Colonic mucosa (tissue), 4 donors: ENCODE results near the gene MRFAP1L1. TPM values are rescaled to one million over a fixed set of nuclear protein-coding genes. Genes with fewer than 3 reads are reported as not detected.

ENCODE experiments used
- DNase-seq: peaks from one replicate; pipeline ENCODE4 v3.0.0-alpha.2; 2020
- H3K27ac ChIP-seq: fragments of 200-600 bp; one replicate; pipeline ENCODE4 v1.8.0; 2021
- H3K27me3 ChIP-seq: fragments of 200-600 bp; one replicate; pipeline ENCODE4 v1.8.0; 2021
- H3K36me3 ChIP-seq: fragments of 200-600 bp; one replicate; pipeline ENCODE4 v1.8.0; 2021
- H3K4me1 ChIP-seq: fragments of 200-600 bp; one replicate; pipeline ENCODE4 v1.8.0; 2021; ENCODE audit warnings: mild to moderate bottlenecking
- H3K4me3 ChIP-seq: fragments of 200-600 bp; one replicate; pipeline ENCODE4 v1.8.0; 2021
- H3K9ac ChIP-seq, 2 donors: one replicate each; pipeline ENCODE4 v1.7.0; 2013; ENCODE audit warnings: control low read depth in 2 of 2, low read depth in 2 of 2, low read length in 2 of 2
- H3K9me3 ChIP-seq: fragments of 200-600 bp; one replicate; pipeline ENCODE4 v1.8.0; 2021
- intact Hi-C: fragments of 100-400 bp; cut with DNase I; formaldehyde crosslinking; loops from one replicate; pipeline ENCODE4 v1.14.1; 2022
- total RNA-seq, 2 donors: library from RNA; stranded (reverse); fragmentation: NEBNext Ultra II Directional in 1 of 2; extraction: Animal tissue kit (Norgen Biotek cat#: 25700) in 1 of 2; gene quantifications; one replicate each; pipeline ENCODE4 v1.2.1, GENCODE V29; 2021
- TF ChIP-seq, protein P1 (sequence below): fragments of 200-600 bp; IDR thresholded peaks from one replicate; pipeline ENCODE4 v1.8.0; 2022; ENCODE audit warnings: antibody characterized with exemption, mild to moderate bottlenecking
- donor health status: healthy.
- donor health status: DM: no; HTN: no; CAD: no.
- donor health status: DM: no; HTN: no; CAD: no.

MRFAP1L1 gene
- total RNA-seq, 2 donors from 2014 or later = 33.6 to 37.4 TPM

DNA sequence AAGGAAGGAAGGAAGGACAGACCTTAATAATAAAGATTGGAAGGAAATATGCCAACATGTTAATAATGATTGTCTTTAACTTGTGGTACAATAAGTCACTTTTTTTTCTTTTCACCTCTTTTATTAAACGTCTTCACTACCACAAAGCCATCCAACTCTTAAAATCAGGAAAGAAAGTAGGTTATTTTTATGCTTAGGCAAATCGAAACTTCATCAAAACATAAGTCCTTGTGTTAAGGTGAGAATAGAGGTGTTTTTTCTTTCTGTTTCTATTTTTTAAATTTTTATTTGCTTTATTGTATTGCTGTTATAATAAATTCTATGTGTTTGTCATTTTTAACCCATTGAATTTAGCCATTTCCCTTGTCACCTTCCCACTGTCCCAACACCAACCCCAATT, 32.8 kb upstream of the MRFAP1L1 start:
- Histone ChIP-seq H3K4me1 (no peaks in the 10 kb centered on the region), H3K4me3 (no peak overlapping the region), H3K27ac (no peak overlapping the region), H3K36me3 (no peaks in the 10 kb centered on the region), H3K27me3 (no peaks in the 10 kb centered on the region), H3K9me3 (no peaks in the 10 kb centered on the region), H3K9ac (no peak overlapping the region)
- intact Hi-C loops = no loop called here
- no peak for DNase-seq
- TF ChIP-seq, protein P1, sequence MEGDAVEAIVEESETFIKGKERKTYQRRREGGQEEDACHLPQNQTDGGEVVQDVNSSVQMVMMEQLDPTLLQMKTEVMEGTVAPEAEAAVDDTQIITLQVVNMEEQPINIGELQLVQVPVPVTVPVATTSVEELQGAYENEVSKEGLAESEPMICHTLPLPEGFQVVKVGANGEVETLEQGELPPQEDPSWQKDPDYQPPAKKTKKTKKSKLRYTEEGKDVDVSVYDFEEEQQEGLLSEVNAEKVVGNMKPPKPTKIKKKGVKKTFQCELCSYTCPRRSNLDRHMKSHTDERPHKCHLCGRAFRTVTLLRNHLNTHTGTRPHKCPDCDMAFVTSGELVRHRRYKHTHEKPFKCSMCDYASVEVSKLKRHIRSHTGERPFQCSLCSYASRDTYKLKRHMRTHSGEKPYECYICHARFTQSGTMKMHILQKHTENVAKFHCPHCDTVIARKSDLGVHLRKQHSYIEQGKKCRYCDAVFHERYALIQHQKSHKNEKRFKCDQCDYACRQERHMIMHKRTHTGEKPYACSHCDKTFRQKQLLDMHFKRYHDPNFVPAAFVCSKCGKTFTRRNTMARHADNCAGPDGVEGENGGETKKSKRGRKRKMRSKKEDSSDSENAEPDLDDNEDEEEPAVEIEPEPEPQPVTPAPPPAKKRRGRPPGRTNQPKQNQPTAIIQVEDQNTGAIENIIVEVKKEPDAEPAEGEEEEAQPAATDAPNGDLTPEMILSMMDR = no peak

DNA sequence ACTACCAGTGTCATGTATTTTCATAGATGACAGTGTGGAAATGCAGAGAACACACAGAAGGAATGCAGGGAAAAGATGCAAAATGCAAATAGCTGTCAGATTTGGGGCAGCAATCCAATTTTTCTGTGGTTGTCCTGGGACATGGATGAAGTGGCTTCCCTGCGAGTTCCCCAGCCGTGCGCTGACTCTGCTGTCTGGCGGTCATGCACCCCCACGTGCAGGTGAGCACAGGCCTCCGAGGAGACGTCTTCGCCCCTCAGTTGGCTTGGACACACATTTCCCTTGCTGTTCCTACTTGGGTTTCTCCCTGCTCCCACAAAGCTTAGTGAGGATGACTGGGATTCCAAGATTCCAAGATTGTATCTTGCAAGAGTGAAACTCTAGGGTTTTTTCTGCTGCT, 30.7 kb upstream of the MRFAP1L1 start:
- Histone ChIP-seq H3K9me3 (no peaks in the 10 kb centered on the region), H3K4me3 (no peak overlapping the region), H3K27me3 (no peaks in the 10 kb centered on the region), H3K36me3 (no peaks in the 10 kb centered on the region), H3K9ac (no peak overlapping the region), H3K27ac (no peak overlapping the region), H3K4me1 (no peaks in the 10 kb centered on the region)
- intact Hi-C loops = no loop called here
- TF ChIP-seq, protein P1 = no peak
- no peak for DNase-seq

DNA sequence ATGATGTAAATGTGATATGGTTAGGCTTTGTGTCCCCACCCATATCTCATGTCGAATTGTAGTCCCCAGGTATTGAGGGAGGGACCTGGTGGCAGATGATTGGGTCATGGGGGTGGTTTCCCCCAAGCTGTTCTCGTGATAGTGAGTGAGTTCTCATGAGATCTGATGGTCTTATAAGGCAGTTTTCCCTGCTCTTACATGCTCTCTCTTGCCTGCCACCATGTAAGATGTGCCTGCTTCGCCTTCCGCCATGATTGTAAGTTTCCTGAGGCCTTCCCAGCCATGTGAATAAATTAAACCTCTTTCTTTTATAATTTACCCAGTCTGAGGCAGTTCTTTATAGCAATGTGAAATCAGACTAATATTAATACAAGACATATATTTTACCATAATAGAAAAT, 30.3 kb upstream of the MRFAP1L1 start:
- Histone ChIP-seq H3K36me3 (no peaks in the 10 kb centered on the region), H3K27ac (no peak overlapping the region), H3K4me1 (no peaks in the 10 kb centered on the region), H3K9me3 (no peaks in the 10 kb centered on the region), H3K27me3 (no peaks in the 10 kb centered on the region), H3K9ac (no peak overlapping the region), H3K4me3 (no peak overlapping the region)
- DNase-seq = no peak
- TF ChIP-seq, protein P1 = no peak
- intact Hi-C loops = no loop called here

DNA sequence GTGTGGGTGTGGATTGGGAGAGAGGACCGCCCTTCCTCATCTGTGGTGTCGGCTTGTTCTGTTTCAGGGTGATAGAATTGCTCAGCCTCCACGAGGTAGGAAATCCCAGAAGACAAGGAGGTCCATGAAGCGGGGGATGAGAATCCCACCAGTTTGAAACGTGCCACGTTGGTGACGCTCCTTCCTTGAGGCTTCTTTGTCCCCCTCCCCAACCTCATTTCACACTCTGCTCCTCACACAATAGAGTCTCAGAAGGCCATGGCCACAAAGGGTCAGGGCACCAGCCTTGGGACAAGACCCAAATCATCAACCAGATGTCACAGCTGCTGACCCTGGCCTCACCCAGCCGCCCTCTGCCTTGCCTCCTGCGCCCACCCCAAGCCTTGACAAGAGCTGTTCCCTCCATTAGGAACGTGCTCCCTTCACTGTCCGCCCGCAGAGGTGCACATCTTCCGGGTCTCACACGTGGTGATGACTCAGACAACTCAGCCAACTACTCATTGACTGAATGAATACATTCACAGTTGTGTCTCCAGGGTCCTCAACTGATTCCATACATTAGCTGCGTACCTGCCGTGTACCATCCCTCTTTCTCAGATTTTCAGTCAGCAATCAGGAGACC, 24.6 kb upstream of the MRFAP1L1 start:
- no peak for DNase-seq
- H3K27me3 ChIP-seq = no peaks in the 10 kb centered on the region
- intact Hi-C loops = no loop called here
- no peak overlapping the region for H3K27ac ChIP-seq
- no peaks in the 10 kb centered on the region for H3K9me3 ChIP-seq
- H3K4me1 ChIP-seq = no peaks in the 10 kb centered on the region
- no peak overlapping the region for H3K4me3 ChIP-seq
- no peaks in the 10 kb centered on the region for H3K36me3 ChIP-seq
- TF ChIP-seq, protein P1 = no peak
- no peak overlapping the region for H3K9ac ChIP-seq

DNA sequence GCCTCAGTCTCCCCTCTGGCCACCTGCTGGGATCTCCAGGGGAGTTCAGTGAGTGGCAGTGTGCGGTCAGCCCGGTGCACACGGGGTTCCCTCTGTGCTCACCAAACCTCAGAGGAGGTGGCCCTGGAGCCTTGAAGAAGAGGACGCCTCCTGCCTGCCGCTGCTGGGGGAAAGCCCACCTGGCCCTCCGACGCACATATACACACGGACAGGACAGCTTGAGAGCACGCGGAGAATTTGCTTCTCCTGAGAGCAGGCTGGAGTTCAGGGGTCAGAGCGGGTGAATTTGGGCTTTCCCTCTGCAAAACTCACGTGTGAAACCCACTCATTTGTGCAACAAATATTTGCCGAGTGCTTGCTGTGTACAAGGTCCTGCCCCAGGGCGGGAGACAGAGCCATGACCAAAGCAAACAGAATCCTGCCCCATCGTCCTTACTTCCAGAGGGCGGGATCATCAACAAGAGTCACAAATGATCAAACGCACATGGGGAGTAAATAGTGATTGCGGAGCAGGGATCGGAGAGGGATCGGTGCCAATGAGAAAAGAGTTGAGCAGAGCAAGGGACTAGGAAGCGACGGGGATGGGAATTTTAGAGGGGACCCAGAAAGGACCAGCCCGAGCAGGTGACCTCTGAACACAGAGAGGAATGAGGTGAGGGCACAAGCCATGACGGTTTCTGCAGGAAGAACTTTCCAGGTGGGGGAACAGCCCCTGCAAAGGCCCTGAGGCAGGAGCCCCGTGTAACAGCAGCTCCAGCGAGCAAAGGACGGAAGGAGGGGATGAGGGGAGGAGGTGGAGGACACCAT, 23.9 kb upstream of the MRFAP1L1 start:
- TF ChIP-seq, protein P1 = no peak
- Histone ChIP-seq H3K9ac (no peak overlapping the region), H3K27ac (no peak overlapping the region), H3K9me3 (no peaks in the 10 kb centered on the region), H3K4me3 (no peak overlapping the region), H3K27me3 (no peaks in the 10 kb centered on the region), H3K36me3 (no peaks in the 10 kb centered on the region), H3K4me1 (no peaks in the 10 kb centered on the region)
- DNase-seq = no peak
- intact Hi-C loops = no loop called here
